ENCODE results near the gene USP6NL.
"Not testable (repeated sequence)": the region's sequence is repeated elsewhere in the genome, so short reads cannot be mapped to it uniquely, and the experiment has no call there.

Gene USP6NL

DNA sequence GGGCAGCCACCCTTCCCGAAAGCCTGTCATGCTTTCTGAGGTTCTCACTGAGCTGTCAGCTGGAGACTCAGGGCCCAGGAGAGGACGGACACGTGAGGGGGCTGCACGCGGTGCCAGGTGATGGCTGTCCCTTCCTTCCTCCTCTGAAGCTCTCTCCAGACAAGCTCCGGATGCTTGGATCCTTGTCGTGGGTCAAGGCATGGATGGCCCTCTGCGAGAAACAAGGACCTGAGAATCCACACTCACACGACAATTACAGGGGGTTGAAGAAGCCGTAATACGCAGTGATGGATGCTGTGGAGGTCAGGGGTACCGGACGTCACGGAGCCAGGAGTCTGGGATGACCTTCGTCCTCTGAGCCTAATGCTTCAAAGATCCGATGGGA is 170.3 kb downstream of the USP6NL start:
- DNase-seq, result no peak

DNA sequence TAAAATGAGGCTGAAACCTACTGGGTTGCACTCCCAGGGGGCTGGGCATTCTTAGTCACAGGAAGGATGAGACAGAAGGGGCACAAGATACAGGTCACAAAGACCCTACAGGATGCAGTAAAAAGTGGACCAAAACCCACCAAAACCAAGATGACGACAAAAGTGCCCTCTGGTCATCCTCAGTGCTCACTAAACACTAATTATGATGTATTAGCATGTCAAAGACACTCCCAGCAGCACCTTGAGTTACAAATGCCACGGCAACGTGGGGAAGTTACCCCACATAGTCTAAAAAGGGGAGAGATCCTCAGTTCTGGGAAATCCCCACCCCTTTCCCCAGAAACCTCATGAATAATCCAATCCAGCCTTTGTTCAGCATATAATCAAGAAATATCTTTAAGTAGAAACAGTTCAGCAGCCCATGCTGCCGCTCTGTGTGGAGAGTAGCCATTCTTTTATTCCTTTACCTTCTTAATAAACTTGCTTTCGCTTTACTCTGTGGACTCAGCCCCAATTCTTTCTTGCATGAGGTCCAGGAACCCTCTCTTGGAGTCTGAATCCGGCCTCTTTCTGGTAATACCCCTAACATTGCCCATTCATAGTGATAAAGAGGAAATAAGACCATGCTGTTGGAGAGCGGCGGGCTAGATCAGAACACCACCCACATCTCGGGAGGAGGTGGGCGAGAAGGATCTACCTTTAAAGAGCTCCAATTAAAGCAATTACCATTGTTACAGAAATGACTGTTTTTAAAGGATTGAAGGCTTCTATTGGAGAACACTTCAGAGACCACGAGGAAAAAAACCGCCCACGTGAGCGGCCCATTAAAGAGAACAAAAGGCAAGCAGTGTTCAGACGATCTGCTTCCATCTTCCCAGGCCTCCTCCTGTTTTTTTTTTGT is 170.9 kb downstream of the USP6NL start:
- DNase-seq, result no peak

GRCh38 chr10:11439523-11440053 is 171.9 kb downstream of the USP6NL start:
- no peak for DNase-seq

GRCh38 chr10:11437391-11438142 is 173.9 kb downstream of the USP6NL start:
- no peak for DNase-seq

DNA sequence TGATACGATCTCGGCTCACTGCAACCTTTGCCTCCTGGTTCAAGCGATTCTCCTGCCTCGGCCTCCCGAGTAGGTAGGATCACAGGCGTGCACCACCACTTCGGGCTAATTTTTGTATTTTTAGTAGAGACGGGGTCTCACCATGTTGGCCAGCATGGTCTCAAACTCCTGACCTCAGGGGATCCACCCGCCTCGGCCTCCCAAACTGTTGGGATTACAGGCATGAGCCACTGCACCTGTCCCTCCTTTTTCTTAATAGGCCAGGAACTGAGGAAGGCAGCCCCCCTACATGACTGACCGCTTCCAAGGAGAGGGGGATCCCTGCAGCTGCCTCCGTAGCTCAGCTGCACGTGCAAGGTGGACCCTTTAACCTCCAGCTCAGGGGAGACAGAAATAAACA is 175.0 kb downstream of the USP6NL start:
- not testable (repeated sequence) for DNase-seq

DNA sequence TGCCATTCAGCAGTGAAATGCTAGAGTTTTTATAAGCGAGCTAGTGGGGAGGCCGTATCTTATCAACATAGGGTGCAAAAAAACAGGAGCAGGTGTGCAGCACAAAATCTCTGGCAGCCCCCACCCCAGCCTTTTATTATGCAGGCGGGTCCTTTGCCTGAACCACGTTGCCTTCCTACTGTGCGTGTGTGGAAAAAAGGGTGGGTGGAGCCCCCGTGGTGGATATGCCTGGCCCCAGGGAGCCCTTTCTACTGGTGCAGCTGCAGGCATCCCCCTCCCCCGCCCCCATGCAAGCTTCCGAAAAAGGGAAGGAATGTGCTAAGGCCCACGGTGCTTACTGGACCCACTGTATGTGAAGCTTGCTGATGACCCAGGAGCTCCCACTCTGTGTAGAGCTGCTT is 175.9 kb downstream of the USP6NL start:
- DNase-seq, result no peak

- DNase-seq, result no peak
Observed at GRCh38 chr10:11434324-11434723, 177.1 kb downstream of the USP6NL start.

DNA sequence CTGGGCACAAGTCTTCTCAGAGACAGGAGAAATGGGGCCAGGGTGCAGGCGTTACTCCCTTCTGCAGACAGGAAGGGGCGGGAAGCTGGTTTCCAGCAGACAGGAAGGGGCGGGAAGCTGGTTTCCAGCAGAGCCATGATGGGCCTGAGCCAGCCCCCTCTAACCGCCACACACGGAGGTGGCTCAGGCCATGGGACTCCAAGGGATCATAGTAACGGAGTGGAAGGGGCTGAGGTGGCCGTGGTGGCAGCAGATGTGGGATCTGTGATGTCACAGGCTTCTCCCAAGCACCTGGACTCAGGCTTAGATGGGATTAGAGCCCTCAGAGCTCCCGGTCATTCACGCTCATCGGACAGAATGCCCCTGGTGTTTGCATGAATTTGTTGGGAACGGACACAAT is 177.8 kb downstream of the USP6NL start:
- DNase-seq, result peak in 1 of 2 experiments; percentile 1

- no peak for DNase-seq
Observed at GRCh38 chr10:11431216-11431555, 180.3 kb downstream of the USP6NL start.

DNA sequence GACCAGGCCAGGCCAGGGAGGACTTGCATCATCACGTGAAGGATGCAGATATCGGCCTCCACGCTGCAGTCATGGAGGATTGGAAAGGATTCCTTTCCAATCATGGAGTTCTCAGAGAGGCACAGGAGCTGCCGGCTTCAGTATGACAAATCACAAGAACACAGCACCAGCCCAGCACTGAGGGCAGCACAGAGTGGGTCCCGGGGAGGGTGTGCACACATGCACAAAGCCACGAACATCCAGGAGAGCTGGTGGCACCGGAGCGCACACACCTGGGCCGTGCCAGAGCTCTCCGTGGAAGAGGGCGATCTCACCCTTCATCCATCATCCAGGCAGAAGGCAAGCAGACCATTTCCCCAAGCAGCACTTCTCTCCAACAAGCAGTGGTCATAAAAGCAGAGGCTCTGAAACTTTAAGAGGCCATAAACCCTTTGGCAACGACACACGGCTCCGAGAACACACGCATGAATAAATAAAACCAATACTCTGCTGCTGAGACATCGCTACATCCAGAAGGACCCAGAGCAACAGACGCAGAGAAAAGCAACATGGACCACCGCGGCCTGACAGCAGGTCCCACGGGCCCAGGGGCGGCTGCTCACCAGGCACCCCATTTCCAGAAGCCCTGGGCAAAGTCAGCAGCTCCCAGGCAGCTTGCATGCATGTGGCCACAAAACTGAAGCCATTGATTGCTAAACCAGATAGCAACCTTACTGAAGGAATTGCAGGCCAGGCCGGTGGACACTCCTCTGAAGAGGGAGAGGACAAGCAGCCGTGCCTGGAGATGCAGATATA is 180.8 kb downstream of the USP6NL start:
- DNase-seq, result no peak

- no peak for DNase-seq
Observed at GRCh38 chr10:11429439-11430052, 181.9 kb downstream of the USP6NL start.

GRCh38 chr10:11425676-11426075 is 185.8 kb downstream of the USP6NL start:
- DNase-seq, result no peak

DNA sequence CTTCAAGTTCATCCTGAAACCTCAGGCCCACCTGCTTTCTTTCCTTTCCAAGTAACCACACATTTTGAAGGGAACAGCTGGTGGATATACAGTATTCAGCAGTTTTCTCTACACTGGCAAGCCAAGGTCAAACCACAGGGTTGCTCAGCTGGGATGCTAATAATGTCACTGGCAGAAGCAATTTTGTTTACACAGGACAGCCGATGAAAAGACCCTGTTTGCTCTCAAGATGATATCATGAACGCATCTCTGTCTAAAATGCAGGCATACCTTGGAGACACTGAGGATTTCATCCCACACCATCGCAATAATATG is 186.2 kb downstream of the USP6NL start:
- no peak for DNase-seq

DNA sequence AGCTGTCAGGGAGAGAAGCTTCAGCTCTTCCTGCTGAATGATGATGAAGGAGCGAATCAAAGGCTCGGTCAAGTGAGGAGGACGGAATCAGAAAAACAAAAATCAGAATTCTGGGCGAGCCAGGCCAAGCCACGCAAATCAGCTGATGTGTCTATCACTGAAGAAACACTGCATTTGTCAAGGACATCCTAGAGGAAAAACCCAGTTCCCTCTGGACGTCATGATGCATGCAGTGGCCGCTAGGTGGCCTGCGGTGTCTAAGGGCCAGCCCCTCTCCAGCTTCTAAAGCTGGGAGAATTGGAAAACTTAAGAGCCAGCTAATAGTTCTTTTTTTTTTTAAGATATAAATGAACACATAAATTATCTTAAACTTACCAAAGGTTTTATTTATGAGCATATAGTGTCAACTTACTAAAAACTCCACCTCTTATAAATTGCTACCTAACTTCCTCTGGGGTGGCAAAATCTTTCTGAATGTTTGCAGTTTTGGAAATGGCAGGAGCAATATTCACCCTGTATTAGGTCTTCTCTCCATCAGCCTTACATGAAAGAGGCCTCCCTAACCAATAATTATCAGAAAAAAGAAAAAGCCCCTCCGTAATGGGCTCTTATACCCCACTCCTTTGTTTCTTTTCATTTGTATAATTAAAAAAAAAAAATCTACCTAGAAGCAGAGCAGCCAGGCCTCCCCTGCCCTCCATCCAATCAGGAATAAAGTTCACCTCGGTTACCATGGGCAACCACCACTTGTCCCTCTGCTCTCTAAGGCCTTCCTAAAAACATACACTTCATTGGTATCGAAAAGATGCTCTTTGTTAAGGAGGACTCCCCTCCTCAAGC is 186.8 kb downstream of the USP6NL start:
- peak in 1 of 2 experiments; percentile 22 for DNase-seq

- no peak for DNase-seq
Observed at GRCh38 chr10:11416974-11417373, 194.5 kb downstream of the USP6NL start.

DNA sequence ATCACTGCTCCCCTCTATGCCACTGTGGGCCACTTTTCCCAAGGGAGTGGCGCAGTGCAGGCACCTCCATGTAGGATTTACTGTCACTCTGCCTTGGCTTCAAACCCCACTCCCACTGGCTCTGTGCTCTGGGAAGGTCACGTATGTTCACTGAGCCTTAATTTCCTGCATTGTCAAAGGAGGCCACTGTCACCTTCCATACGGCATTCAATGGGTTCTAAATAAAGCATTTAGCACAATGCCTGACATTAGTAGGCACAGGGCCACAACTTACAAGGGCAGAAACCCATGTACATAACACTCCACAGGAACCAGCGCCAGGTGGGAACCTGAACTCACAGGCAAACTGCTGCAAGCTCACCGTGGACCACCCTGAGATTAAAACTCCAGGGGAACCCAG is 196.4 kb downstream of the USP6NL start:
- no peak for DNase-seq

GRCh38 chr10:11414314-11415038 is 197.0 kb downstream of the USP6NL start:
- no peak for DNase-seq

DNA sequence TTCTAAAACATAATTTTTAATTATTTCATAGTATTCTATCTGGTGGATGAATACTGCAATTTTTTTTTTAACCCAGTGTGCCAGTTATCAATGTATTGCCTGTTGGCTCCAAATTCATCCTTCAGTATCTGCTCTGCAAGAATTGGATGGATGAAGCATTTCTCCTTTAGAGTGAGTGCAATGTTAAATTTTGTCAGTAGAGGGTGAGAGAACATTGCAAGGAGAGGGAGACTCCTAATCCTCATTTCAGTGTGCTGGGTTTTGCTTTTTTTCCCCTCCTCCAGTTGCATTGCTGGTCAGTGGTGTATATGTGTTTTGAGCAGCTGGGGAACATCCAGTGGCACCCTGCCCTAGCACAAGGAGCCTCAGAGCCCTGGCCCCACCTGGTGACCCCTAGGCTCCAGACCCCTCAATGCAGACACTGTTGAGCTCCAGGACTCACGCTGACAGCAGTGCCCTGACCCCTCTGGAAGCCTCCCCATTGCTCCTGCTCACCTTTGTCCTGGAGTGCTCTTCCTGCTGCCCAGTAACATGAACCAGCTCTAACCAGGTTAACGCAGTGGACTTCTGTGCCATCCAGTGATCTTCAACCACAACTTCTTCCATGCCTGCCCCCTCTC is 199.4 kb downstream of the USP6NL start:
- DNase-seq, result no peak

- no peak for DNase-seq
Observed at GRCh38 chr10:11409357-11409756, 202.1 kb downstream of the USP6NL start.

DNA sequence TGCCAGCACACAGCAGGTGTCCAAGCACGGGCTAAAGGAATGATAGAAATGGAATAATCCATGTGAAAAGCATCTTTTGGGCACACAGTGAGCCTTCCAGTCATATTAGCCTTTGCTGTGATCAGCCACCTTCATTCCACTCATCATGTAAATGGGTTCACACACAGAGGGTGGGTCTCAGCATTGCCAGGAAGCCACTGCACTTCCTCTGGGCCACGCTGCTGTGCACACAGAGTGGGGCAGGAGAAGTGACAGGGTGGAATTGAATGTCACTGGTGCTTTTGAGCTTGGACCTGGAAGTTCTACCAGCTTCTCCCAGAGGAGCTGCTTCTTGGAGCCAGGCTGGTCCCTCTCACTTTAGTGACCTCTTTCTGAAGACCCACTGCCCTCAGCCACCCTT is 203.5 kb downstream of the USP6NL start:
- DNase-seq, result no peak

DNA sequence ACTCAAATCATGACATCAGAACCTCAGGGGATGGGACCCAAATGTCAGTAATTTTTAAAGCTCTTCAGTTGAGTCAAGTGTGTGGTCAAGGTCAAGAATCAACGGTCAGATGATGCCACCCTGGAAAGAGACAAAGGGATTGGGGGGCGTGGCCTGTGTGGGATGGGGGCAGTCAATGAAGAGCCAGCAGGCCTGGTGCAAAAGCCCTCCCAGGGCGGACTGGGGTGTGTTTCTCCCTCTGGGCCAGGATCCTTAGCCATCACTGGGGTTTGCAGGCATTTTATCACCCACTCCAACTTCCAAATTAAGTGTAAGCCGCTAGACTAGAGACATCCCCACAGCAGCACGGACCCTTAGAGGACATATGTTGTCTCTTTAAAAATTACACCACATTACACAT is 204.7 kb downstream of the USP6NL start:
- no peak for DNase-seq

Data from NCI-H524 (cell line).